ENCODE measurements around the gene KRT25.
"Not testable (repeated sequence)": the region's sequence is repeated elsewhere in the genome, so short reads cannot be mapped to it uniquely, and the experiment has no call there.

KRT25 gene

GRCh38 chr17:40750391-40750790, 4.7 kb downstream of the KRT25 start:
- no peak for DNase-seq

- not testable (repeated sequence) for DNase-seq
Measured at GRCh38 chr17:40748666-40749065, 6.5 kb downstream of the KRT25 start.

- DNase-seq: no peak
Measured at GRCh38 chr17:40738553-40738952, 16.6 kb downstream of the KRT25 start.

GRCh38 chr17:40735016-40735415, 20.1 kb downstream of the KRT25 start:
- no peak for DNase-seq

- no peak for DNase-seq
Measured at GRCh38 chr17:40734018-40734417, 21.1 kb downstream of the KRT25 start.

GRCh38 chr17:40730970-40731369, 24.2 kb downstream of the KRT25 start:
- DNase-seq: no peak

GRCh38 chr17:40727447-40728231, 27.5 kb downstream of the KRT25 start:
- no peak for DNase-seq

- DNase-seq: no peak
Measured at GRCh38 chr17:40726919-40727318, 28.2 kb downstream of the KRT25 start.

- no peak for DNase-seq
Measured at GRCh38 chr17:40724656-40725055, 30.5 kb downstream of the KRT25 start.

GRCh38 chr17:40722241-40722640, 32.9 kb downstream of the KRT25 start:
- no peak for DNase-seq

GRCh38 chr17:40720899-40721298, 34.2 kb downstream of the KRT25 start:
- no peak for DNase-seq

- DNase-seq: no peak
Measured at GRCh38 chr17:40718930-40719329, 36.2 kb downstream of the KRT25 start.

GRCh38 chr17:40717776-40718175, 37.4 kb downstream of the KRT25 start:
- DNase-seq: no peak

- no peak for DNase-seq
Measured at GRCh38 chr17:40714473-40714872, 40.7 kb downstream of the KRT25 start.

GRCh38 chr17:40707745-40708144, 47.4 kb downstream of the KRT25 start:
- no peak for DNase-seq

- no peak for DNase-seq
Measured at GRCh38 chr17:40705584-40705983, 49.5 kb downstream of the KRT25 start.

- DNase-seq: no peak
Measured at GRCh38 chr17:40703652-40704051, 51.5 kb downstream of the KRT25 start, which contains the start of gene KRT24. Gene KRT24 (minus strand): TSS chr17:40703752. CDS start chr17:40703693, 59 bp downstream.

- no peak for DNase-seq
Measured at GRCh38 chr17:40702271-40702670, 52.9 kb downstream of the KRT25 start.

GRCh38 chr17:40699853-40700252, 55.3 kb downstream of the KRT25 start:
- no peak for DNase-seq

- no peak for DNase-seq
Measured at GRCh38 chr17:40699371-40699770, 55.8 kb downstream of the KRT25 start.

Data from NCI-H1436 treated with DMSO at 0.1 percent for 48 hours (cell line).